GM18907 (cell line): ENCODE measurements around the gene UBAP1L.
A peak's percentile ranks its signal among the peaks of the same experiment; 100 is the strongest.
"Not testable (repeated sequence)": the region's sequence is repeated elsewhere in the genome, so short reads cannot be mapped to it uniquely, and the experiment has no call there.

Experiments
- ATAC-seq: cut with Tn5 transposase; IDR thresholded peaks from one replicate; pipeline ENCODE4 v1.9.1; 2021; ENCODE audit warnings: mild to moderate bottlenecking, moderate library complexity; ENCODE audit not compliant: unreplicated experiment

UBAP1L gene

DNA sequence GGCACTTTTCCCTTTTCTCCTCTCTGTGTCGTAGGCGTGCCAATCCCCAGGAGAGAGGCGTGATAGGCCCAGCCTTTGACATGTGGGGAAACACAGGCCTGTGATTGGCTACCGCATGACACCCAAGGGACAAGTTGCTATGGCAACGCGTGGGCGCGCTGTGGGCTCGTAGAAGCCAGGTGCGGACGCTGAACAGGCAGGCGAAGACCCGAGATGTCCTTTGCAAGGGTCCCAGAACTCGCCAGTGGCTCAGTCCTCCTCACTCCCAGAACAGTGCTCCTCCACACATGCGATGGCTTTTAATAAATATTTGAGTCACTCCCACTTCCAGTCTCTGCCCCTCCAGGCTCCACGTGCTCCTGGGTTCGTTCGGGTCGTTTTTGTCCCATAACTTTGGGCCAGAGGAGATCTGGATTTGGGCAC, 65.6 kb downstream of the UBAP1L start:
- peak; percentile 91 for ATAC-seq

DNA sequence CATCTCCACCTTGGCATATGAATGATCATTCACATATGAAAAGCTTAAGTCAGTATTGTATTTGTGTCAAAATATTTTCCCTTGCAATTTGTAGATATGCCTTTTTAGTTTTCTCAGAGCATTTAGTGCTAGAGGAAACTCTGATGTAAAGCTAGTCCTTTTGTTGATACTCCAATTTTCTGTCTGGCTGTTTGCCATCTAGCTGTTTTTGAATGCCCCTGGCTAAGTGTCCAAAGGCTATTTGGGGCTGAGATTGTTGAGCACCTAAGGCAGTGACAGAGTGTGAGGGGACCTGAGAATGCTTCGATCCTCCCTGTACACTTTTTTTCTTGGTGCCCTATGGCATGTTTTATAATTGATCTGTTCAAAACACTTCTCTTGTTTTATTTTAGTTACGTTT, 66.8 kb downstream of the UBAP1L start:
- no peak for ATAC-seq

GRCh38 chr15:65044724-65045481, 70.1 kb downstream of the UBAP1L start, which contains the start of gene SLC51B:
Gene SLC51B (plus strand): TSS chr15:65045387. CDS start chr15:65050005, 4,618 bp downstream.
- ATAC-seq, result no peak

DNA sequence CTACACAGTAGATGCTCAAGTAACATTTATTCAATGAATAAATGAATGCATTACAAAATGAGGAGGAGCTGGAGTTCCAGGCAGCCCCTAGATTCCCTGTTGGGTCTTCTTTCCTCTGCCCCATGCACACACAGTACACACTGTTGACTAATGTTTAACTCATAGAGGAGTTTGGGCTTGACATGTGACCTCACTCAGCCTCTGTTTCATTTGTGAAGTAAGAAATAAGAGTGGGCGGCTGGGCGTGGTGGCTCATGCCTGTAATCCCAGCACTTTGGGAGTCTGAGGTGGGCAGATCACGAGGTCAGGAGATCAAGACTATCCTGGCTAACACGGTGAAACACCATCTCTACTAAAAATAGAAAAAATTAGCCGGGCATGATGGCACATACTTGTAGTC, 70.8 kb downstream of the UBAP1L start:
- ATAC-seq, result not testable (repeated sequence)

GRCh38 chr15:65042776-65043327, 72.1 kb downstream of the UBAP1L start:
- ATAC-seq, result no peak
